Stimulated activated naive CD4-positive, alpha-beta T cell (primary cell): Measurements from ENCODE around the gene BMP8B.

ENCODE experiments used
- DNase-seq, 6 experiments: peaks; one replicate each; lab custom pipeline; 2025; lab: John Stamatoyannopoulos, UW

The BMP8B gene

DNA sequence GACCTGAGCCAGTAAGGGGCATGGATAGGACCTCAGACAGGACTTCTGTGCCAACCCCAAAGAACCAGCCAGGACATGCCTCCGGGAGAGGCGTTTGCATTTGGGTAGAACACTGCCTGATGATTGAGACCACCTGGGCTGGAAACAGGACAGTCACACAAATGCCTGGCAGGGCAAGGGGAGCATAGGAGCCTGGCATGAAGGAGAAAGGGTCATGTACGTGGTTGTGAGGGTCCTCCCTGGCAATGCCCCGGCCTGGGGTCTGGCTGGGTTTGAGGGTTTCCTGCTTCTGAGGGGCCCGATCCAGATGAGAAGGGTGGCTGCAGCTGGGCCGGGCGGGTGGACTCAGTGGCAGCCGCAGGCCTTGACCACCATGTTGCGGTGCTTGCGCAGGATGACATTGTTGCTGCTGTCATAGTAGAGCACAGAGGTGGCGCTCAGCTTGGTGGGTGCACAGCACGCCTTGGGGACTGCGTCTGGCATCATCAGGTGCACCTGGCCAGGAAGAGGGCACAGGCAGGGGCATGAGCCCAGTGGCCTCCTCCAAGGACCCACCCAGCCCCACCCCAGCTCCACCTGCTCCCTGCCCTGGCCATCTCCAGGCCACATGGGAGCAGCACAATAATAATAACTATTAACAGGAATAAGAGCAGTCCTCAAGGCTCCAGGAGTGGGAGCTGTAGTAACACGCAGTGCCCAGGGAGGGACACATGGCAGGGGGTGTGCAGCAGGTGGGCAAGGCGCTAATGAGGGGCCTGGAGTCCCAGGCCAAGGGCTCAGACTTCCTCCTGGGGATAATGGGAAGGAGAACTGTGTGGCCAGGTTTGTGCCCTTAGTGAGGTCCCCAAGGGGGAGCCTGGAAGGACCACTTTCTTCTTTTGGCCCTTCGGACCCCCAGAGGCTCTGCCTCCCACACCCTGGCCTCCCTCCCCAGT, 28.3 kb downstream of the BMP8B start:
- no peak for DNase-seq

DNA sequence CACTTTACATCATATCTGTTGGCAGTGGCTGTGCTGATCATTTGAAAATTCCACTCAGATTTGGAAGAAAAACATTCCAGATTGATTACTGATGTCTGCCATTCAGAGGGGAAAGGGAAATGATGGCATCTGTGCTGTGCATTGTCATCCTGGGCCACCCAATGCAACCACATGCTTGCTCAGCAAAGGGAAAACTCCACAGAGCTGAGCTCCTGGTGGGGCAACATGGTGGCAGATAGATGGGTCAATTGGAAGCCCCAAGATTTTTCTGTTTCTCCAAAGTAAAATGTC, 29.3 kb downstream of the BMP8B start:
- no peak for DNase-seq

DNA sequence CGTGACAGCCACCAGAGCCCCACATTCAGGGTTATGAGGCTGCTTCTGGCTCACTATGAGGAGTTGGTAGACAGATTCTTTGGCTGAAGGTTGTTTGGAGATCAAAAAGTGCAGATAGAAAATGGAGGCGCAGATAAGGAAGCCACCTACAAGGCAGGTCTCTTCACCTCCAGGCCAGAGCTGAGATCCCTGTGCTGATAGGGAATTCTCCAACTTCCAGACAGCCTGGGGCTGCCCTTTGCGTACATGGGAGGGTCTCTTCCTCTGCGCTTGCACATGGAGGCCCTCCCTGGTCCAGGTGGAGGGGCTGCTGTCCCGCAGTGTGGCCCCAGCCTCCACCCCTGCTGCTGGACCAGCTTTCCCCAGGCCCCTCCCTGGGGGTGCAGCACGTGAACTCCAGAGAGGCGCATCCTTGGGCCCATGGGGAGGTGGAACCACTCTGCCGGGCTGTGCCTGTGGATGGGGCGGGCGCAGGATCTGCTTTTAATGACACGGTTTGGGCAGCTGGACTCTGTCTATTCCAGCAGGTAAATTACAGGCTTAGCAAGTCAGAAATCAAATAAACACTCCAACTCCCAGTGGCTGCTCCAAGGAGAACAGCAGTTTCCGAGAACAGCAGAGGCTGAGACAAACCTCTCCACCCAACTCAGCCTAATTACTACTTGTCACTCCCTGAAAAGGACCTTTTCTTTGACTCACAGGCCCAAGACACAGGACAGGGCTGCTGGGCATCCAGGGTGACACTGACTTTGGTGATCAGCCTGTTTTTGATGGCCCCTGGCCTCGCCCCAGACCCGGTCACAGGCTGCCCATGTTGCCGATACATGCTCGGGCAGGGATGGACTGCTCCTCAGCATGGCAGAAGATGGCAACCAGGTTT, 29.9 kb downstream of the BMP8B start:
- no peak for DNase-seq

DNA sequence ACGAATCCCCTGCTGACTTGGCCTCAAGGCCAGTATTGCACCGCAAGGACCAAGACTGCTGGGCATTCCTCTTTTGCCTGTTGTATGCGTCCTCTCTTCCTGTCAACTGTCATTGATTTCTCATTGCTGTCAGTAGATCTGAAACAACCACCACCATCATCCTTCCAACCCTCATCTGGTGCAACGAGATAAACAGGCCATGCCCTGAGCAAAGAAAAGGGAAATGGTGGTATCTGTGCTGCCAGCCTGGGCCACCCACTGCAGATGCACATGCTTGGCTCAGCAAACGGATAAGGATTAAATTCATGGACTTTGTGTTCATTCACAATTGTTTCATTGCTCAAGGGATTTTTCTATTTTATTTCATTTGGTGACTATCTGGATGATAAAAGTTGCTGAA, 31.2 kb downstream of the BMP8B start:
- no peak for DNase-seq

DNA sequence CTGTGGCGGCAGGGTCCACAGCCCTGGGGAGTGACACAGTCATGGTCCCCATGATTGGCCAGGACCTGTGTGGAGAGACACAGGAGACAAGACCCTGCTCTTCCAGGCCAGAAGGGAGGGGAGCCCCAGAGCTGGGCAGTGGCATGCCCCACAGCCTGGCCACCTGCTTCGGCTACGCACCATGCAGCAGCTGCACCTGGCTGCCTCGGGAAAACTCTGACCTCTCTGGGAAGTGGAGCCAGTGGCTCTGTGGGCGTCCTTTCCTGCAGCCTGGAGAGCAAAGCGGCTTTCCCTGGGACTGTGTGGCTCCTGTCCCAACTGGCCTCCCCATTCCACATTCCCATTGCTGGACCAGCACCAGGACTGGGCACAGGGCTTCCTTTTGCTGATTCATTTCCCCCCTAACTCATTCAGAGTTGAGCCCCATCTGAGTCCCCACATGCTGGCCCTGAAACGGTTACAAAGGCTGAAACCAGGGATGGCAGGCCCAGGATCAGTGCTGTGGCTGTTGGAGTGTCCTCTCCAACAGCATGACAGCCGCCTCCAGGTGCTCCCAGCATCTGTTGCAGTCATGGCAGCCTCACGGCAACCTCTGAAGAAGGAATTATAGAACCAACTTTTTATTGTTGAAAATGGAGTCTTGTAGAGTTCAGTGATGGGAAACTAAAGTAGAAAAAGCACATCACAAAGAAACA, 32.6 kb downstream of the BMP8B start:
- DNase-seq, result no peak

DNA sequence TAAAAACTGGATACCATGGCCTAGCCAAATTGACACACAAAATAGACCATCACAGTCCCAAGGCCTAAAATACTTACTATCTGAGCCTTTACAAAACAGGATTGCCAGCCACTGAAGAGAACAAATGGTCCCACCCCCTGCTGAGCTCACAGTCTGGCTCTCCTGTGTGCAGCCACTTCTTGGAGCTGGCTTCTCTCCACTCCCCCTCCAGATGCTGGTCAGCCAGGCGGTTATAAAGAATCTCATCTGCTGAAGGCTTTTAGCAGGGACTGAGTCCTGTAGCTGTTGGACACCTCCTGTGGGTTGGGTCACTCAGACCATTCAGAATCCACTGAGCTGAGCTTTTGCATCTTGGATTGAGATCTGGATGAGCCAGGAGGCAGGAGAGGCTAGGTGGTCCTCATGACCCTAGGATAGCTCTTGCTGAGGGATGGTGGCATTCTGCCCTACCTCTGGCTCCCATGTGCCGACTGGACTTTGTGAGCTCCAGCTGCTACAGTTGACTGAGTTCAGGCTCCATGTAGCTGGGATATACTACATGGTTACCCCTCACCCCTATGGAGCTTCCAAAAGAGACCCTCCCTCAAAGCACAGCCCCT, 33.7 kb downstream of the BMP8B start:
- DNase-seq, result no peak

DNA sequence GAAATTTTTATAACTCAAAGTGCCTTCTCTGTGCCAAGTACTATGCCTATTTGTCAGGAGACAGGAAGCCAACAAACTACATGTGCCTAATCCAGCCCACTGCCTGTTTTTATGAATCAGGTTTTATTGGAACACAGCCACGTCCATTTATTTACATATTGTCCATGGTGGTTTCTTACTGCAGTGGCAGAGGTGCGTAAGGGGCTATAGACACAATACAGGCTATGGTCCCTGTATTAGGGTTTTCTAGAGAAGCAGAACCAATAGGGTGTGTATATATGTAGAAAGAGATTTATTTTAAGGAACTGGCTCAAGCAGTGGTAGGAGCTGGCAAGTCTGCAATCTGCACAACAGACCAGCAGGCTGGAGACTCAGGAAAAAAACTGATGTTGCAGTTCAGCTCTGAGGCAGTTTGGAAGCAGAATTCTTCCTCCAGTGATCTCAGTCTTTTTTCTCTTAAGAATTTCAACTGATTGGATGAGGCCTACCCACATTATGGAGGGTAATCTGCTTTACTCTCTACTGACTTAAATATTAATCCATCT, 34.6 kb downstream of the BMP8B start:
- DNase-seq, result no peak

DNA sequence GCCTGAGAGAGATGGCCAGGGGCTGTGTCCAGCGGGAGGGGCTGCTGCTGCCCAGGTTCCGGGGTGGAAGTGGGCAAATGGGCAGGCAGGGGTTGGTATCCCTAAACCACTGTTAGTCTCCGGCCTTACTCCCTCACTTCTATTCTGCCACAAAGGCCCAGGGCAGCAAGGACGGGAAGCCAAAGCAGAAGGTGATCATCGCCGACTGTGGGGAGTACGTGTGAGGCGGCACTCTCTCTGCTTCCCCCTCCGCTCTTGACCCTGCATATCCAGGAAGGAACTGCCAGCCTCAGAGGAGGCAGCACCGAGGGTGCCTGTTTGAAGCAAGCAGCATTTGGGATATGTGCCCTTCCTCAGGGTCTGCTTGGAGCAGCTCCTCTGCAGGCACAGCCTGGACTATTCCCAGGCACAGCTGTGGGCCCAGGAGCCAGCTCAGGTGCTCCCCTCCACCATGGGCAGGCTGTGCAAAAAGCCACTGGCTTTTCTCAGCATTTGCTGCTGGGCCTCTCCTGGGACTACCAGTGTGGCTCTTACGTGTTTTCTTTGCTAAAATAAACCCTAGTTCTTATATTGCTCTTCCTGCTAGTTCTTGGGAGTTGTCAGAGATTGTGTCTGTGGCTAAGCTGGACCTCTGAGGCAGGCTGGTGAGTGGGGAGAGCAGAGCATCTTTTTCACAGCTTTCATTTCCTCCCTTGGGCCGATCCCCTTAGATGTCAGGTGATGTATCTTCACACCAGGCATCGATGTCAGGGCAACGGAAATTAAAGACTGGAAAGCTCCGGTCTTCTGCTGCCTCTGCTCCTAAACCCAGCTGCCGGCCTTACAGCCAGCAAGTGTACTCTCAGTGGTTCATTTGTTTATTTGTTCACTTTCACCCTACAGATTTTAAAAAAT, 35.3 kb downstream of the BMP8B start:
- no peak for DNase-seq

DNA sequence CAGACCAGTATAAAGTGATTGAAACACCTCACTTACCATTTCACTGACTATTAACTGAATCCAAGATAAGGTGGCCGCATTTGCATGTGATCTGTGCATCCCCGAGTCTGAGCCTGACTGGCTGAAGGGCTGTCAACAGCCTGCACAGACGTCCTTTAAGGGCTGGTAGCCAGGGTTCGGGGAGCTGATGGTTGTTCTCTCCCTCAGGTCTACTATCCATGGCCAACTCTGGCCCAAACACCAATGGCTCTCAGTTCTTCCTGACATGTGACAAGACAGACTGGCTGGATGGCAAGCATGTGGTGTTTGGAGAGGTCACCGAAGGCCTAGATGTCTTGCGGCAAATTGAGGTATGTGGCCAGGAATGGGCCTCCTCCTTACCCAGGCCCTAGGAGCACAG, 36.0 kb downstream of the BMP8B start:
- DNase-seq, result no peak

DNA sequence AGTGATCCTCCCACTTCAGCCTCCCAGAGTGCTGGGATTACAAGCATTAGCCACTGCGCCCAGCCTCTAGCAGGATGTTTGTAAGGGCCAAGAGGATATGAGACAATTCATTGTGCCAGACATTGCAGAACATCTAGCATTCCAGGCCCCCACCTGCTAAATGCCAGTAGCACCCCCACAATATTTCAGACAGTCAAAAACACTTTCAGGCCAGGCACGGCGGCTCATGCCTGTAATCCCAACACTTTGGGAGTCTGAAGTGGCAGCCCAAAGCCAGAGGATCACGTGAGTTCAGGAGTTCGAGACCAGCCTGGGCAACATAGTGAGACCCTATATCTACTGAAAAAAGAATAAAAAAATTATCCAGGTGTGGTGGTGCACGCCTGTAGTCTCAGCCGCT, 37.1 kb downstream of the BMP8B start:
- DNase-seq, result no peak

DNA sequence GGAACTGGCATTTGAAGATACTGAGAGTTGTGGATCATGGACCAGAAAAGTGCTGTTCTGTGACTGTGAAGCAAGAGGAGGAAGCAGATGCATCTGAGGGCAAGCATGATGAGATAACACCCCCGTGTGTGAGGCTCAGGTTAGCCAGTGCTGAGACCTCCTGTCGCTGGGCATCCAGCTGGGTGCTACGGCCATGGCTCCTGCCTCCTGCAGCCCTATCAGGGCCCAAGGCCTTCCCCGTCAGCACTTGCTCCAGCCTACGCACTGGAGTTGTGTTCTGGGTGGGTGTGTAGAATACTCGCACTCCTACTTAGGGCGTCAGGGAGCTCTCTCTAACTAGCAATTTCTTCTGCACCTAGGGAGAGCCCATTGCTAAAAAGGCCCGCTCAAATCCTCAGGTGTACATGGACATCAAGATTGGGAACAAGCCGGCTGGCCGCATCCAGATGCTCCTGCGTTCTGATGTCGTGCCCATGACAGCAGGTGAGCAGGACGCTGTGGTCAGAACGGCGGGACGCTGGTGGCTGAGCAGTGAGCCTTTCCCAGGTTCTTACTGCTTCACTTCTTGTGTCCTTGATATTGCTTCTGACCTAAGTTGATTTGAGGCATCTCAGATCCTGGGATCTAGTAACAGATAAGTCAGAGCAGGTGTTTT, 43.5 kb downstream of the BMP8B start:
- DNase-seq, result no peak

DNA sequence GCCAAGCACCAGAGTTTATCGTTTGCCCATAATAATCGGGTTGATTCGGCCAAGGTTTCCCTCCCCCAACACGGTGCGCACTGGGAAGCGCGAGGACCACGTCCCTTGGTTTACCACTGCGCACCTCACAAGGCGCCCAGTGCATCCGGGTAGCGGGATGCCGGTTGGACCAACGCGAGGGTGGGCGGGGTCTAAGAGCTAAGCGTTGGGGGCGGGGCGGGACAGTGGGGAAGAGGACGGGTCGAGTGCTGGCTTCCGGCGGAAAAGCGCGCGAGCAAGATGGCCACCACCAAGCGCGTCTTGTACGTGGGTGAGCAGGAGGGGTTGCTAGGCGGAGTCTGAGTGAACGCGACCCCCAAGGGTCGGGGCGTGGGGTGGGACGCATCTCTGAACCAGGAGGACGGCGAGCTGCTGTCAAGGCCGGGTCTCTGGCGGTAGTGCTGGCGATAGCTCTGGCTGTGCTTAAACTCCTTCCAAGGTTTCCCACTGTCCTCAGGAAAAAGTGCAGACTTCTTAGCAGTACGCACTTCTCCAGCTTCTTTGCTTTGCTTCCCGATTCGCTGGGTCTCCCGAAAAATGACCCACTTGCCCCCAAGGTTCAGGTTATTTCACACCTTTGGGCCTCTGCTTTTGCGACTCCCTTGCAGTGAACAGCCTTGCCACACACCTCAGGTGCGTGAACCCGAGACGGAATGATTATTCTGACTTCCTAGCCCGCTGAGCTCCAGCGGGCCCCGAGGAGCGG, 49.9 kb downstream of the BMP8B start, which contains the start of gene PPIE:
TSS of gene PPIE (plus strand) at position 261 of the 745 bp plus-strand sequence. CDS start at position 280, 19 bp downstream.
- peak; percentile 78 to 91 (median 84) for DNase-seq

DNA sequence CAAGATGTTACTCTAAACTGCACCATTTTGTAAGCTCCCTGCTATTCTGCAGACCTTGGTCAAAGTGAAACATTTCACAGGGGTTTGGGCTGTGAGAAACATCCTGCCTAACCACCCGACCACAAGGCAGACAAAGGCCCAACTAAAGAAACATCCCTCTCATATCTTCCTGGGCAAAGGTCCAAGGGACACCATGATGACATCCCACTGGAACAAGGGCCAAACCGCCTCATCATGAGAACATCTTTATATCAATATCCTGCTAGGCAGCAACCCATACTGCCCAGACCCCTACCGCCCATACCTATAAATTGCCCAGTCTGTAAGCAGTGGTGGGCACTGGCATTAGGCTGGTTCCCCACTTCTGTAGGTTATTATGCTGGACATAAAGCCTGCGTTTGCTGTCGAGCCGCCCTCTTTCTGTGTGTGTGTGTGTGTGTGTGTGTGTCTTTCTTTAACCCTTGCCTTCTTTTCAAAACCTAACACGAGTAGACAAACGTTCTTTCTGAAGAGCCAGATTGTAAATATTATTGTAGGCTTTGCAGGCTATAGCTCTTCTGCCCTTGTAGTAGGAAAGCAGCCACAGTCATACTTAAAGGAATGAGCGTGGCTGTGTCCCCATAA, 51.0 kb downstream of the BMP8B start:
- no peak for DNase-seq

DNA sequence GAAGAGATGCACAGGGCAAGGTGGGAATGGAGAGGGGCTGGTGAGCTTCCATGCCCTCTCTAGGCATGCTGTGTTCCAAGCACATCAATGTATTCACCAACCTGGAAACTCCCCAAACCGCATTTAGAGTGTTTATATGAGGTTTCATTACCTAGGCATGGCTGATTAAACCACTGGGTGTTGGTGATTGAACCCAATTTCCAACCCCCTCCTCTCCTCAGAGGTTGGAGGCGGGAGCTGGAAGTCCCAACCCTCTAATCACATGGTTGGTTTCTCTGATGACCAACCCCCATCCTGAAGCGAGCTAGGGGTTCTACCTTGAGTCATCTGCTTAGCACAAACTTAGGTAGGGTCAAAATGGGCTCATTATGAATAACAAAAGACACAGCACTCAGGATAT, 52.9 kb downstream of the BMP8B start:
- no peak for DNase-seq

DNA sequence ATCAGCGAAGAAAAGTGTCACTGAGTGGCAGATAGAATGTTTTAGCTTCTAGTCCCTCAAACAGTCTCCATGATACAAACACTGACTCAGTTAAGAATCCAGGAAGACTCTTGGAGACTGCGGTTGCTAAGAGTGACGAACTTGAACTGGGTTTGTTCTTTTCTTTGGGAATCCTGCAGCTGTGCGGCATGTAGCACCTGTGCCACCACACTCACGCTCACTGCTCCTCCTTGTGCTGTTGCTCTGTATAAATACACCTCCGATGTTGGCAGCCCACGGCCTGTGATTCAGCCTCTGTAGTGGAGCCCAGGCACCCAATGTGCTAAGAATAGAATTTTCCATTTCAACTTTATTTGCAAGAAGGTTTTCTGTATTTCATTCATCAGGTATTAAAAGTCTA, 55.5 kb downstream of the BMP8B start:
- no peak for DNase-seq

DNA sequence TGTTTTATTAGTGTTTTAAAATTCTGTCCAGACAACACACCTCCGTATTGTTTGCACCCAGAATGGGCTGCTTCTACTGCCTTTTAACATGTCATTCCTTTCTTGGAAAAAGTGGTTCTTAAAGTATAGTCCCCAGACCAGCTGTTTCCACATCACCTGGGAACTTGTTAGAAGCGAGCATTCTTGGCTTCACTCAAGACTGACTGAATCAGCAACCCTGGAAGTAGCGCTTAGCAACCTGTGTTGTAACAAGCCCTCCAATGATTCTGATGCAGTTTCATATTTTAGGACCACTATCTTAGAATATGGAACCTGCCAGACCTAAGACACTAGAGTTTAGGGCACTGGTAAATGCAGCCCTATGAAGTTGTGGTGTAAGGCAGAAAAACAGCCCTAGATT, 55.9 kb downstream of the BMP8B start:
- DNase-seq, result no peak

DNA sequence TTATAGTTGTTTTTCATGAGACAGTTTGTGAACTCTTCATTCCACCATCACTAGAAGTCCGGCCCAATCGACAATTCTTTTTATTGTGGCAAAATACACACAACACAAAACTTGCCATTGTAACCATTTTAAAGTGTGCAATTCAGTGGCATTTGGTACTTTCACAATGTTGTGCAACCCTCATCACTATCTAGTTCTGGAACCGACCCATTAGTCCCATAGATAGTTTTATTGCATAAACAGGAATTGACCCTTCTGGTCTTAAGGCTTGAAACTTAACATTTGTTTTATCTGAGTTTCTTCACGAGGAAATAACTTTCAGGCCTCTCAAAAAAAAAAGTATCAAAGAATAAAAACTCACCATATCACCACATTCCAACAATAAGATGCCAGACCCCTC, 58.8 kb downstream of the BMP8B start:
- no peak for DNase-seq

DNA sequence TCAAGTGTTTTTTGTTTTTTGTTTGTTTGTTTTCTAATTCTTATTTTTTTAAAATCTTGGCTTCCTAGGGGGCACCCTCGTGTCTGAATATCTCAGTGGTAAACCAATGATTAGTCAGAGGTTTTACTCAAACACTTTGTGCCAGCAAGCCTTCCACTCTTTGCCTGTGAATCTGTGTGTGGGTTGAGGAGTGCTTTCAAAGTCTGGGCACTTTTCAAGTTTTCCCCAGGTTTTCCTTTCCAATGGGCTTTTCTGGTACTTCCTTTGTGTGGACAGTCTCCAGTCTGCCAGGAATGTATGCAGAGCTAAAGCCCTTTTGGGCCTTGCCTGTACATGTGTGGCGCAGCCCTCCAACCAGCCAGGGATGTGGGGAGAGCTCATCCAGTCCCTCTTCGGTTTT, 59.6 kb downstream of the BMP8B start:
- DNase-seq, result no peak

DNA sequence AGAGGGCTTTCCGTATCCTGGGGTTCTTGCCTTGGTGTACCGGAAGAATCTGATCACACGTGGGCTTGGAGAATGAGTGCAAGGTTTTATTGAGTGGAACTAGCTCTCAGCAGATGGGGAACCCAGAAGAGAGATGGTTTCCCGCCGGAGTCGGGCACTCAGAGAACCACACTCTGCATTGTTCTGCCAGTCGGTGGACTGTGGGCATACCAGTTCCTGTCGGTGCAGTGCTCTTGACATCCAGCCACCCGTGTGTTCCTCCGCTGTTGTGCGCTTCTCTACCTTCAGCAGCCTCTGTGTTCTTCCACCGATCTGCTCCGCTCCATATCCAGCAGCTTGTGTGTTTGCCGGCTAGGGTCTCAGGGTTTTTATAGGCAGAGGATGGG, 60.7 kb downstream of the BMP8B start:
- no peak for DNase-seq
